ENCODE results near the gene PJVK. TPM values are rescaled to one million over a fixed set of nuclear protein-coding genes. Genes with fewer than 3 reads are reported as not detected.
A peak's percentile ranks its signal among the peaks of the same experiment; 100 is the strongest.

The PJVK gene
- total and polyA plus RNA-seq, 9 of the 15 experiments (the other 6 are each of a cell fraction or from before 2014, with no cell fraction given), result 0.11 to 1.5 (median 0.73) TPM

DNA sequence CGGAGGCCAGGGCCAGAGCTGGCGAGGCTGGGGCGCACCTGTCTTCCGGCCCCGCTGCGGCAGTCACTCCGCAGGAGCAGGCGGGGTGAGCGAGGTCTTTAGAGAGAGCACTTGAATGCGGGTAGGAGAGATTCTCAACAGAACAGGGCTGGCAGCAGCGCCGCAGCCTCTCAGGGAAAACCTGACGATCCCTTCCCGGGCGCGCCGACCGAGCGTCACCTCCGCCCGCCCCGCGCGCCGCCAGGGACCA, 729 bp upstream of the PJVK start (continued):
- TF ChIP-seq ZBTB1 (CRISPR knock-in tag; IDR thresholded peaks at IDR 0.05; ENCODE audit: borderline replicate concordance, low read depth) (no peak), XRCC3 (IDR thresholded peaks at IDR 0.05) (no peak), KDM5B (IDR thresholded peaks at IDR 0.05; ENCODE audit: insufficient replicate concordance, low read depth, low read length) (peak; percentile 35), RNF2 (IDR thresholded peaks at IDR 0.05) (no peak), ILF3 (IDR thresholded peaks at IDR 0.05; ENCODE audit: borderline replicate concordance) (no peak), ARID1B (IDR thresholded peaks at IDR 0.05) (0 out of 2 replicates have a peak, but pooled peaks have one; percentile 2), ZC3H11A (IDR thresholded peaks at IDR 0.05; ENCODE audit: low read depth, low read length) (no peak), ZNF134 (CRISPR knock-in tag; conservative IDR thresholded peaks at IDR 0.05) (no peak), GATAD2B (IDR thresholded peaks at IDR 0.05; ENCODE audit: borderline replicate concordance) (no peak), POLR2A (conservative IDR thresholded peaks at IDR 0.05) (no peak), ZNF175 (CRISPR knock-in tag; IDR thresholded peaks at IDR 0.05; ENCODE audit: low read depth) (no peak), JUND (IDR thresholded peaks at IDR 0.05; ENCODE audit: borderline replicate concordance, low read depth, low read length) (peak; percentile 2; the same call in 1 of the 2 replicates), JUND (tag; IDR thresholded peaks at IDR 0.05; ENCODE audit: borderline replicate concordance, low read depth, low read length) (no peak), SMARCB1 (IDR thresholded peaks at IDR 0.05; ENCODE audit: insufficient read length, low read depth) (no peak), ZNF699 (CRISPR knock-in tag; IDR thresholded peaks at IDR 0.05; ENCODE audit: insufficient replicate concordance) (no peak), JUN (IDR thresholded peaks at IDR 0.05; ENCODE audit: borderline replicate concordance, low read depth, low read length) (no peak), JUN (CRISPR knock-in tag; IDR thresholded peaks at IDR 0.05; ENCODE audit: borderline replicate concordance) (no peak), SMARCA5 (IDR thresholded peaks at IDR 0.05) (no peak), HINFP (tag; conservative IDR thresholded peaks at IDR 0.05; ENCODE audit: low read depth) (no peak), TEAD2 (tag; IDR thresholded peaks at IDR 0.05) (no peak), MTA1 (IDR thresholded peaks at IDR 0.05; ENCODE audit: borderline replicate concordance) (peak; percentile 85), ZNF398 (CRISPR knock-in tag; IDR thresholded peaks at IDR 0.05) (no peak), C11orf30 (IDR thresholded peaks at IDR 0.05; ENCODE audit: low read depth) (peak; percentile 76)
- TF ChIP-seq, protein P1, sequence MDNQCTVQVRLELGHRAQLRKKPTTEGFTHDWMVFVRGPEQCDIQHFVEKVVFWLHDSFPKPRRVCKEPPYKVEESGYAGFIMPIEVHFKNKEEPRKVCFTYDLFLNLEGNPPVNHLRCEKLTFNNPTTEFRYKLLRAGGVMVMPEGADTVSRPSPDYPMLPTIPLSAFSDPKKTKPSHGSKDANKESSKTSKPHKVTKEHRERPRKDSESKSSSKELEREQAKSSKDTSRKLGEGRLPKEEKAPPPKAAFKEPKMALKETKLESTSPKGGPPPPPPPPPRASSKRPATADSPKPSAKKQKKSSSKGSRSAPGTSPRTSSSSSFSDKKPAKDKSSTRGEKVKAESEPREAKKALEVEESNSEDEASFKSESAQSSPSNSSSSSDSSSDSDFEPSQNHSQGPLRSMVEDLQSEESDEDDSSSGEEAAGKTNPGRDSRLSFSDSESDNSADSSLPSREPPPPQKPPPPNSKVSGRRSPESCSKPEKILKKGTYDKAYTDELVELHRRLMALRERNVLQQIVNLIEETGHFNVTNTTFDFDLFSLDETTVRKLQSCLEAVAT (IDR thresholded peaks at IDR 0.05), result peak in 1 of 2 experiments; percentile 24; a peak in 1 of 4 replicates
- TF ChIP-seq, protein P2, sequence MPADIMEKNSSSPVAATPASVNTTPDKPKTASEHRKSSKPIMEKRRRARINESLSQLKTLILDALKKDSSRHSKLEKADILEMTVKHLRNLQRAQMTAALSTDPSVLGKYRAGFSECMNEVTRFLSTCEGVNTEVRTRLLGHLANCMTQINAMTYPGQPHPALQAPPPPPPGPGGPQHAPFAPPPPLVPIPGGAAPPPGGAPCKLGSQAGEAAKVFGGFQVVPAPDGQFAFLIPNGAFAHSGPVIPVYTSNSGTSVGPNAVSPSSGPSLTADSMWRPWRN (IDR thresholded peaks at IDR 0.05; ENCODE audit: low read depth), result no peak
- TF ChIP-seq, protein P3, sequence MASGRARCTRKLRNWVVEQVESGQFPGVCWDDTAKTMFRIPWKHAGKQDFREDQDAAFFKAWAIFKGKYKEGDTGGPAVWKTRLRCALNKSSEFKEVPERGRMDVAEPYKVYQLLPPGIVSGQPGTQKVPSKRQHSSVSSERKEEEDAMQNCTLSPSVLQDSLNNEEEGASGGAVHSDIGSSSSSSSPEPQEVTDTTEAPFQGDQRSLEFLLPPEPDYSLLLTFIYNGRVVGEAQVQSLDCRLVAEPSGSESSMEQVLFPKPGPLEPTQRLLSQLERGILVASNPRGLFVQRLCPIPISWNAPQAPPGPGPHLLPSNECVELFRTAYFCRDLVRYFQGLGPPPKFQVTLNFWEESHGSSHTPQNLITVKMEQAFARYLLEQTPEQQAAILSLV (tag; IDR thresholded peaks at IDR 0.05), result no peak

Measured in K562 (cell line).